Prostate gland (tissue), 2 donors: ENCODE measurements around the gene KLK11. TPM values are rescaled to one million over a fixed set of nuclear protein-coding genes. Genes with fewer than 3 reads are reported as not detected.
"Not testable (repeated sequence)": the region's sequence is repeated elsewhere in the genome, so short reads cannot be mapped to it uniquely, and the experiment has no call there.

Experiments used
- DNase-seq: peaks from one replicate; pipeline ENCODE4 v3.0.0-alpha.2; 2019; ENCODE audit warnings: low spot score
- H3K27ac ChIP-seq, 2 donors: fragments of 200-600 bp; sonication (generic); 2 replicates each; pipeline ENCODE4 v1.5.1; 2017 to 2019
- H3K27me3 ChIP-seq: fragments of 200-600 bp; sonication (generic); replicated peaks from 2 replicates; pipeline ENCODE4 v1.5.1; 2019; ENCODE audit not compliant: insufficient read depth
- H3K36me3 ChIP-seq, 2 donors: fragments of 200-600 bp; sonication (generic); 1 replicate in 1 of 2; 2 replicates in 1 of 2; pipeline versions ENCODE4 v1.5.1 to v1.8.1; 2017 to 2019
- H3K4me1 ChIP-seq: fragments of 200-600 bp; sonication (generic); replicated peaks from 2 replicates; pipeline ENCODE4 v1.5.1; 2019
- H3K4me3 ChIP-seq, 2 donors: fragments of 200-600 bp; sonication (generic); 2 replicates each; pipeline ENCODE4 v1.5.1; 2017 to 2019
- H3K9me3 ChIP-seq: fragments of 200-600 bp; sonication (generic); 2 replicates; pipeline ENCODE4 v1.5.1; 2017
- POLR2A ChIP-seq: fragments of 450-650 bp; IDR thresholded peaks from one replicate; pipeline ENCODE4 v1.6.1; 2016; ENCODE audit warnings: antibody characterized with exemption, mild to moderate bottlenecking
- POLR2AphosphoS5 ChIP-seq: sonication (generic); formaldehyde crosslinking; IDR thresholded peaks from one replicate; pipeline ENCODE4 v1.6.1; 2017; ENCODE audit warnings: antibody characterized with exemption
- WGBS: methylation state at CpG from one replicate; pipeline ENCODE4 v1.1.5; 2018; 5-methylcytosine and 5-hydroxymethylcytosine counted together
- intact Hi-C: fragments of 100-400 bp; cut with DNase I; formaldehyde crosslinking; loops from one replicate; pipeline ENCODE4 v1.14.2; 2022
- total RNA-seq, 2 donors: library from RNA; depleted of rRNA; stranded (reverse); fragments of >200 nt; gene quantifications; one replicate each; pipeline ENCODE4 v1.1.0, GENCODE V29; 2016
- TF ChIP-seq, protein P1 (sequence below), 4 experiments: fragments of 200-600 bp in 2 of 4; fragments of 450-650 bp in 2 of 4; sonication (generic) in 2 of 4; IDR thresholded peaks; 1 replicate in 3 of 4; 2 replicates in 1 of 4; pipeline ENCODE4 v1.5.1; 2016 to 2019; ENCODE audit warnings: antibody characterized with exemption in 4 of 4, mild to moderate bottlenecking in 2 of 4, moderate library complexity in 2 of 4

Gene KLK11
- total RNA-seq, 2 donors from 2014 or later = 67.7 to 315 TPM

DNA sequence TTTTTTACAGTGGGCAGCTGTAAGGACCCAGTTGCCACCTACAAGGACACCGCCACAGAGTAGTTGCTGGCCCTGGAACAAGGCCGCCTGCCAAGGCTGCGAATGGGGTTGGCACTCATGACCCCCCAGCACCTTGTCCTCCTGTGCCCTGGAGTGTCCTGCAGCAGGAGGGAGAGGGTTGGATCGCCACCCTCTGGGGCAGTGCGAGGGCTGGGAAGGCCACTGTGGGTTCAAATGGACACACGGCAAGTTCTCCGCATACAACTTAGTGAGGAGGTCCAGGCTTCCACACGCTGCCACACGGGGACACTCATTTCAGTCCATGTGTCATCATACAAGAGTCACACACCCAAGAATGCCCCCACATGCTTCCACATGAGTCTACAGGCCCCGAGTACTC lies 26.0 kb downstream of the KLK11 start:
- no peaks in the 10 kb centered on the region for H3K4me1 ChIP-seq
- H3K27me3 ChIP-seq = peaks cover 13% of the 10 kb centered on the region
- no peak overlapping the region for H3K27ac ChIP-seq
- H3K4me3 ChIP-seq = no peak overlapping the region
- TF ChIP-seq POLR2A (no peak), POLR2AphosphoS5 (no peak)
- TF ChIP-seq, protein P1, sequence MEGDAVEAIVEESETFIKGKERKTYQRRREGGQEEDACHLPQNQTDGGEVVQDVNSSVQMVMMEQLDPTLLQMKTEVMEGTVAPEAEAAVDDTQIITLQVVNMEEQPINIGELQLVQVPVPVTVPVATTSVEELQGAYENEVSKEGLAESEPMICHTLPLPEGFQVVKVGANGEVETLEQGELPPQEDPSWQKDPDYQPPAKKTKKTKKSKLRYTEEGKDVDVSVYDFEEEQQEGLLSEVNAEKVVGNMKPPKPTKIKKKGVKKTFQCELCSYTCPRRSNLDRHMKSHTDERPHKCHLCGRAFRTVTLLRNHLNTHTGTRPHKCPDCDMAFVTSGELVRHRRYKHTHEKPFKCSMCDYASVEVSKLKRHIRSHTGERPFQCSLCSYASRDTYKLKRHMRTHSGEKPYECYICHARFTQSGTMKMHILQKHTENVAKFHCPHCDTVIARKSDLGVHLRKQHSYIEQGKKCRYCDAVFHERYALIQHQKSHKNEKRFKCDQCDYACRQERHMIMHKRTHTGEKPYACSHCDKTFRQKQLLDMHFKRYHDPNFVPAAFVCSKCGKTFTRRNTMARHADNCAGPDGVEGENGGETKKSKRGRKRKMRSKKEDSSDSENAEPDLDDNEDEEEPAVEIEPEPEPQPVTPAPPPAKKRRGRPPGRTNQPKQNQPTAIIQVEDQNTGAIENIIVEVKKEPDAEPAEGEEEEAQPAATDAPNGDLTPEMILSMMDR (IDR thresholded peaks at IDR 0.05) = no peak
- no peak for DNase-seq
- intact Hi-C loops = no loop called here
- no peaks in the 10 kb centered on the region for H3K9me3 ChIP-seq
- WGBS = 91% methylated on average over 10 of the region's 10 CpGs
- no peaks in the 10 kb centered on the region for H3K36me3 ChIP-seq

DNA sequence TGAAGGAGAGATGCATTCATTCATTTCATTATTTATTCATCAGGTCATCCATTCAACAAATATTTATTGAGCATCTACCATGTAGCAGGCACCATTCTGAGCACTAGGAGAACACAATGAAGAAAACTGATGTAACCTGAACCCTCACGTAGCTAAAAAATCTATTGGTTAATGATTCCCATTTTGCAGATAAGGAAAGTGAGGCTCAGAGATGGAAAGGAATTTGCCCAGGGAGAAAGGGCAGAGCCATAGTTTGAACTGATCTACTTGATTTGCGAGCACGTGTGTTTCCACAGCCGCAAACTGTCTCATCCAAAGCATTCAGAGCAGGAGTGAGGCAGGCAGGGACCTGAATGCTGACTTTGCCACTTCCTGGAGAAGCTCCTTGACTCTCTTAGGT lies 27.7 kb downstream of the KLK11 start:
- intact Hi-C loops = no loop called here
- WGBS = 61% methylated on average over 4 of the region's 4 CpGs
- Histone ChIP-seq H3K4me3 (no peak overlapping the region), H3K36me3 (no peaks in the 10 kb centered on the region), H3K4me1 (no peaks in the 10 kb centered on the region), H3K27me3 (peaks cover 13% of the 10 kb centered on the region), H3K27ac (no peak overlapping the region), H3K9me3 (no peaks in the 10 kb centered on the region)
- no peak for DNase-seq
- TF ChIP-seq, protein P1 (IDR thresholded peaks at IDR 0.05) = no peak

DNA sequence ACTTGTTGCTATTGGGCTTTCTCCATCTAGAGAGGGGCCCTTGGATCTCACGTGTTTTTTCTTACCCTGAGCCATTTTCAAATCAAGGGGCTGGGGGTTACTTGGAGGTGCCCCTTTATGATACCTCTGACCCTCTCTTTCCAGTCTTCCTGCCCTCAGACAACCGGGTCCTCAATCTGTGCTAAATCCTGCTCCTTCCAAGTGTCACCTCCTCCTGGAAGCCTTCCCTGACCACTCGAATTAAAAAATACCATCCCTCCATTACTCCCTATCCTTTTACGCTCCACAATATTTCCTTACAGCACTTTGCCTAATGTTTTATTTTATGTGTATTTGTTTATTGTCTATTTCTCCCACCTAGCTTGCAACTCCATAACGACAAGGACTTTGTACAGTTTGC lies 28.4 kb downstream of the KLK11 start:
- 52% methylated on average over 5 of the region's 5 CpGs for WGBS
- TF ChIP-seq, protein P1 (IDR thresholded peaks at IDR 0.05) = no peak
- TF ChIP-seq POLR2AphosphoS5 = no peak
- TF ChIP-seq POLR2A = no peak
- Histone ChIP-seq H3K4me1 (no peaks in the 10 kb centered on the region), H3K27ac (no peak overlapping the region), H3K36me3 (no peaks in the 10 kb centered on the region), H3K9me3 (no peaks in the 10 kb centered on the region), H3K27me3 (peaks cover 11% of the 10 kb centered on the region), H3K4me3 (no peak overlapping the region)
- intact Hi-C loops = no loop called here
- no peak for DNase-seq

DNA sequence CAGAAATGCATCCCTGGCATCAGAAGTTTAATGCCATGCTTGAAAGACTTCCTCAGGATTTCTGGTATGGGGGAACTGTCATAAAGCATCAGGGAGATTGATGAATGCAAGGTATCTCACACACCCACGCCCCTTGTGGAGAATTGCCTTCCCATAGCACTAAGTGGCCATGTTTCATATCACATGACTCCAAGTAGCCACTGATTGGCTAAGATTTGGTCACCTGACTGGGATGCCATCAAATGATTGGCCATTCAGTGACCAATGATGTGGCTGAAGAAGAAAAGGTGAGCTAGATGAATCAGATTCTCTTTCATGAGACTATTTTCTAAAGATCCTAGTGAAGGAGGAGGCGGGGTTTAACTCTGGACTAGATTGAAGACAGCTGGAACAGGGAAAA lies 32.3 kb downstream of the KLK11 start:
- TF ChIP-seq POLR2A (no peak), POLR2AphosphoS5 (no peak)
- TF ChIP-seq, protein P1 (IDR thresholded peaks at IDR 0.05) = no peak
- Histone ChIP-seq H3K36me3 (no peaks in the 10 kb centered on the region), H3K27ac (no peak overlapping the region), H3K27me3 (no peaks in the 10 kb centered on the region), H3K9me3 (no peaks in the 10 kb centered on the region), H3K4me3 (no peak overlapping the region), H3K4me1 (no peaks in the 10 kb centered on the region)
- DNase-seq = no peak
- 78% methylated on average over 2 of the region's 2 CpGs for WGBS
- intact Hi-C loops = no loop called here

DNA sequence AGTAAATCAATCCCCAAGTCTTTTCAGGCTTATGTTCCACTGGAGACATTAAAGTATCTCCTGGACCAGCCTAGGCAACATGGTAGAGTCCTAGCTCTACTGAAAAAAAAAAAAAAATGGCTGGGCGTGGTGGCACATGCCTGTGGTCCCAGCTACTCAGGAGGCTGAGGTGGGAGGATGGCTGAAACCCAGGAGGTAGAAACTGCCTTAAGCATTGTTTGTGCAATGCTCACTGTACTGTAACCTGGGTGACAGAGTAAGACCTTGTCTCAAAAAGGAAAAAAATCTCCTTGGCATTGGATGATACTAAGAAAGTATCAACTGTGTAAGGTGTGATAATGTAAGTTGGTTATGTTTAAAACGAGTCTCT lies 33.8 kb downstream of the KLK11 start:
- H3K27ac ChIP-seq = no peak overlapping the region
- intact Hi-C loops = no loop called here

DNA sequence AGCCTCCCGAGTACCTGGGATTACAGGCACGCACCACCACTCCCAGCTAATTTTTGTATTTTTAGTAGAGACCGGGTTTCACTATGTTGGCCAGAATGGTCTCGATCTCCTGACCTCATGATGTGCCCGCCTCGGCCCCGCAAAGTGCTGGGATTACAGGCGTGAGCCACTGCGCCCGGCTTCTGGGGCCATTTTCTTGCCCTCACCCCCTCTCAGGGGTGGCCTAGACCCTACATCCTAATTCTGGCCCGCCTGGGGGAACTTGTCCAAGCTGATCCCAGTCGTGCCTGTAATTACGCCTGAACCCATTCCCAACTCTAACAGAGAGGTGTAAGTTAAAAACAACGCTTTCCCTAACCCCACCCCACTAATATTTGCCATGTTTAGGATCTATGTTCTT lies 42.0 kb downstream of the KLK11 start:
- DNase-seq, H3K27ac ChIP-seq, H3K9me3 ChIP-seq, H3K27me3 ChIP-seq, H3K4me1 ChIP-seq, H3K4me3 ChIP-seq, intact Hi-C loops, H3K36me3 ChIP-seq: not testable (repeated sequence)
- 83% methylated on average over 14 of the region's 14 CpGs for WGBS

More for the DNA sequence above, 33.8 kb downstream of the KLK11 start:
- Histone ChIP-seq H3K9me3 (no peaks in the 10 kb centered on the region), H3K27me3 (no peaks in the 10 kb centered on the region), H3K4me3 (no peak overlapping the region), H3K4me1 (no peaks in the 10 kb centered on the region), H3K36me3 (no peaks in the 10 kb centered on the region)
- DNase-seq = no peak
- WGBS = 53% methylated on average over 2 of the region's 2 CpGs
- TF ChIP-seq POLR2AphosphoS5 (no peak), POLR2A (no peak)
- TF ChIP-seq, protein P1 (IDR thresholded peaks at IDR 0.05) = no peak
